SK-N-SH treated with all-trans-retinoic acid at 6 μM for 48 hours (cell line): ENCODE measurements around the gene COL5A2.

Experiments
- ATAC-seq: fragments of 200-7000 bp; cut with Tn5 transposase; 3 replicates; pipeline ENCODE4 v1.9.1; 2020; ENCODE audit warnings: mild to moderate bottlenecking, moderate library complexity
- ARNTL ChIP-seq: fragments of 450-650 bp; formaldehyde crosslinking; IDR thresholded peaks from 2 replicates; pipeline ENCODE4 v1.5.0; 2020; ENCODE audit warnings: low read depth, mild to moderate bottlenecking, moderate library complexity, borderline replicate concordance
- BACH2 ChIP-seq: fragments of 250-450 bp; sonication (Bioruptor Pico); IDR thresholded peaks from 2 replicates; pipeline ENCODE4 v1.9.0; 2021; ENCODE audit warnings: mild to moderate bottlenecking, borderline replicate concordance
- CSDC2 ChIP-seq: fragments of 250-450 bp; sonication (Bioruptor Pico); IDR thresholded peaks from 2 replicates; pipeline ENCODE4 v1.5.0; 2020; ENCODE audit warnings: mild to moderate bottlenecking, moderate library complexity
- ESRRG ChIP-seq: fragments of 250-450 bp; sonication (Bioruptor Pico); IDR thresholded peaks from 2 replicates; pipeline ENCODE4 v1.6.1; 2021; ENCODE audit warnings: mild to moderate bottlenecking
- GLIS3 ChIP-seq: fragments of 250-450 bp; sonication (Bioruptor Pico); IDR thresholded peaks from 2 replicates; pipeline ENCODE4 v1.5.0; 2020; ENCODE audit warnings: mild to moderate bottlenecking, moderate library complexity
- ISL1 ChIP-seq: fragments of 250-450 bp; sonication (Bioruptor Pico); IDR thresholded peaks from 2 replicates; pipeline ENCODE4 v2.1.2; 2022; ENCODE audit warnings: mild to moderate bottlenecking, moderate library complexity
- OSR1 ChIP-seq: fragments of 250-450 bp; sonication (Bioruptor Pico); IDR thresholded peaks from 2 replicates; pipeline ENCODE4 v1.8.0; 2022; ENCODE audit warnings: moderate library complexity, mild to moderate bottlenecking, inconsistent platforms
- RARB ChIP-seq: fragments of 250-450 bp; sonication (Bioruptor Pico); IDR thresholded peaks from 2 replicates; pipeline ENCODE4 v1.8.0; 2021; ENCODE audit warnings: mild to moderate bottlenecking, moderate library complexity
- SNAI2 ChIP-seq: fragments of 250-450 bp; sonication (Bioruptor Pico); IDR thresholded peaks from 2 replicates; pipeline ENCODE4 v1.5.0; 2020; ENCODE audit warnings: mild to moderate bottlenecking, moderate library complexity
- TCF4 ChIP-seq: fragments of 250-450 bp; sonication (Bioruptor Pico); IDR thresholded peaks from 2 replicates; pipeline ENCODE4 v1.8.0; 2021; ENCODE audit warnings: mild to moderate bottlenecking, moderate library complexity, borderline replicate concordance
- TOX ChIP-seq: fragments of 250-450 bp; sonication (Bioruptor Pico); IDR thresholded peaks from 2 replicates; pipeline ENCODE4 v1.8.0; 2021; ENCODE audit warnings: mild to moderate bottlenecking, moderate library complexity, borderline replicate concordance
- TSHZ2 ChIP-seq: fragments of 250-450 bp; sonication (Bioruptor Pico); IDR thresholded peaks from 2 replicates; pipeline ENCODE4 v1.5.0; 2020; ENCODE audit warnings: mild to moderate bottlenecking, moderate library complexity
- ZC3H10 ChIP-seq: fragments of 250-450 bp; sonication (Bioruptor Pico); IDR thresholded peaks from 2 replicates; pipeline ENCODE4 v1.5.1; 2021; ENCODE audit warnings: mild to moderate bottlenecking, moderate library complexity
- ZFP30 ChIP-seq: fragments of 450-650 bp; formaldehyde crosslinking; IDR thresholded peaks from 2 replicates; pipeline ENCODE4 v1.5.0; 2022; ENCODE audit warnings: mild to moderate bottlenecking, moderate library complexity
- ZNF565 ChIP-seq: fragments of 450-650 bp; formaldehyde crosslinking; conservative IDR thresholded peaks from 2 replicates; pipeline ENCODE4 v1.5.0; 2020; ENCODE audit warnings: low read depth, mild to moderate bottlenecking, moderate library complexity
- ZNF70 ChIP-seq: fragments of 450-650 bp; formaldehyde crosslinking; IDR thresholded peaks from 2 replicates; pipeline ENCODE4 v1.5.0; 2020; ENCODE audit warnings: mild to moderate bottlenecking, moderate library complexity
- ZNF8 ChIP-seq: fragments of 450-650 bp; formaldehyde crosslinking; IDR thresholded peaks from 2 replicates; pipeline ENCODE4 v1.5.0; 2020; ENCODE audit warnings: mild to moderate bottlenecking, moderate library complexity
- TF ChIP-seq, protein P1 (sequence below): fragments of 250-450 bp; sonication (Bioruptor Pico); IDR thresholded peaks from 2 replicates; pipeline ENCODE4 v1.8.0; 2020; ENCODE audit warnings: mild to moderate bottlenecking, moderate library complexity, borderline replicate concordance
- TF ChIP-seq, protein P2 (sequence below): fragments of 250-450 bp; sonication (Bioruptor Pico); IDR thresholded peaks from 2 replicates; pipeline ENCODE4 v1.5.1; 2020; ENCODE audit warnings: low read depth, mild to moderate bottlenecking, moderate library complexity

COL5A2 gene

GRCh38 chr2:189016311-189016861, 163.2 kb downstream of the COL5A2 start:
- peak; percentile 5; the same call in 2 of the 3 replicates for ATAC-seq
- TF ChIP-seq ISL1 (CRISPR knock-in tag) (peak; percentile 91), ZC3H10 (peak; percentile 93), TCF4 (CRISPR knock-in tag) (no peak), ZNF565 (CRISPR knock-in tag) (no peak)
- TF ChIP-seq, protein P1, sequence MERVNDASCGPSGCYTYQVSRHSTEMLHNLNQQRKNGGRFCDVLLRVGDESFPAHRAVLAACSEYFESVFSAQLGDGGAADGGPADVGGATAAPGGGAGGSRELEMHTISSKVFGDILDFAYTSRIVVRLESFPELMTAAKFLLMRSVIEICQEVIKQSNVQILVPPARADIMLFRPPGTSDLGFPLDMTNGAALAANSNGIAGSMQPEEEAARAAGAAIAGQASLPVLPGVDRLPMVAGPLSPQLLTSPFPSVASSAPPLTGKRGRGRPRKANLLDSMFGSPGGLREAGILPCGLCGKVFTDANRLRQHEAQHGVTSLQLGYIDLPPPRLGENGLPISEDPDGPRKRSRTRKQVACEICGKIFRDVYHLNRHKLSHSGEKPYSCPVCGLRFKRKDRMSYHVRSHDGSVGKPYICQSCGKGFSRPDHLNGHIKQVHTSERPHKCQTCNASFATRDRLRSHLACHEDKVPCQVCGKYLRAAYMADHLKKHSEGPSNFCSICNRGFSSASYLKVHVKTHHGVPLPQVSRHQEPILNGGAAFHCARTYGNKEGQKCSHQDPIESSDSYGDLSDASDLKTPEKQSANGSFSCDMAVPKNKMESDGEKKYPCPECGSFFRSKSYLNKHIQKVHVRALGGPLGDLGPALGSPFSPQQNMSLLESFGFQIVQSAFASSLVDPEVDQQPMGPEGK (CRISPR knock-in tag), result 0 out of 2 replicates have a peak, but pooled peaks have one; percentile 22
- TF ChIP-seq, protein P2, sequence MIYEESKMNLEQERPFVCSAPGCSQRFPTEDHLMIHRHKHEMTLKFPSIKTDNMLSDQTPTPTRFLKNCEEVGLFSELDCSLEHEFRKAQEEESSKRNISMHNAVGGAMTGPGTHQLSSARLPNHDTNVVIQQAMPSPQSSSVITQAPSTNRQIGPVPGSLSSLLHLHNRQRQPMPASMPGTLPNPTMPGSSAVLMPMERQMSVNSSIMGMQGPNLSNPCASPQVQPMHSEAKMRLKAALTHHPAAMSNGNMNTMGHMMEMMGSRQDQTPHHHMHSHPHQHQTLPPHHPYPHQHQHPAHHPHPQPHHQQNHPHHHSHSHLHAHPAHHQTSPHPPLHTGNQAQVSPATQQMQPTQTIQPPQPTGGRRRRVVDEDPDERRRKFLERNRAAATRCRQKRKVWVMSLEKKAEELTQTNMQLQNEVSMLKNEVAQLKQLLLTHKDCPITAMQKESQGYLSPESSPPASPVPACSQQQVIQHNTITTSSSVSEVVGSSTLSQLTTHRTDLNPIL (CRISPR knock-in tag), result peak; percentile 45; the same call in 1 of the 2 replicates

GRCh38 chr2:189015359-189015758, 164.2 kb downstream of the COL5A2 start:
- peak; percentile 13 for ATAC-seq
- TF ChIP-seq, protein P1 (CRISPR knock-in tag), result no peak
- peak; percentile 65; the same call in 1 of the 2 replicates for TF ChIP-seq ZNF70 (CRISPR knock-in tag)

- TF ChIP-seq SNAI2 (CRISPR knock-in tag), result no peak
- TF ChIP-seq TSHZ2 (CRISPR knock-in tag), result no peak
- TF ChIP-seq RARB (CRISPR knock-in tag), result peak; percentile 69; the same call in 1 of the 2 replicates
- TF ChIP-seq TCF4 (CRISPR knock-in tag), result no peak
- TF ChIP-seq ZC3H10, result peak; percentile 67; the same call in 1 of the 2 replicates
- peak; percentile 78 for TF ChIP-seq TOX (CRISPR knock-in tag)
- TF ChIP-seq ESRRG (CRISPR knock-in tag), result 0 out of 2 replicates have a peak, but pooled peaks have one; percentile 6
- no peak for TF ChIP-seq ZNF565 (CRISPR knock-in tag)
- no peak for TF ChIP-seq ZNF8 (CRISPR knock-in tag)
- peak; percentile 73 for TF ChIP-seq ISL1 (CRISPR knock-in tag)
- TF ChIP-seq, protein P2 (CRISPR knock-in tag), result no peak
- TF ChIP-seq OSR1, result no peak
- peak; percentile 47 for ATAC-seq
Observed at GRCh38 chr2:189014449-189015138, 165.0 kb downstream of the COL5A2 start.

DNA sequence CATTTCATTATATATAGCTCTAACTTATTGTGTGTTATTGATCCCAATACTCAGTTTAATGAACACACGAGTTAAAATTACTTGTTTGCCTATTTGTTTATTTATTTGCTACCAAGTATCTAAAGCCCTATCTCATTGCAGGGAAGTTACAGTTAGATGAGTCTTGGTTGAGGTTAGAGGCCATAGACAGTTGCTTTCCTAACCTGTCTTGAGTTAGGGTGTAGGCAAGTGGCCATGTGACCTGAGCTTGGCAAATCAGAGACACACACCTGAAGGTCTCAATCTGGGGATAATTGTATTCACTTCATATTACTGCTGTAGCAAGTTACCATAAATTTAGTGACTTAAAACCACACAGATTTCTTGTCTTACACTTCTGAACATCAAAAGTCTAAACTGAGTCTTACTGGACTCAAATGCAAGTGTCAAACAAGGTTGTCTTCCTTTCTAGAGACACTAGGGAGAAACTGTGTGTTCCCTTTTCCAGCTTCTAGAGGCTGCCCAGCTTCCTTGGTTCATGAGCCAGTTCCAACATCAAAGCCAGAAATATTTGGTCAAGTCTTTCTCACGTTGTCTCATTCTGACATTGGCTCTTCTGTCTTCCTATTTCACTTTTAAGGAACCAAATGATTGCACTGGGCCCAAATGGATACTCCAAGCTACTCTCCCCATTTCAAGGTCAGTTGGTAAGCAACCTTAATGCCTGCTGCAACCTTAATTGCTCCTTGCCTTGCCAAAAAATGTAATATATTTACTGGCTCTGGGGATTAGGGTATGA, 165.7 kb downstream of the COL5A2 start:
- ATAC-seq, result peak; percentile 0
- TF ChIP-seq ESRRG (CRISPR knock-in tag) (peak; percentile 34; the same call in 1 of the 2 replicates), BACH2 (no peak), ZNF8 (CRISPR knock-in tag) (no peak), ZNF565 (CRISPR knock-in tag) (no peak), SNAI2 (CRISPR knock-in tag) (no peak), ISL1 (CRISPR knock-in tag) (no peak), OSR1 (no peak), ARNTL (CRISPR knock-in tag) (no peak), GLIS3 (CRISPR knock-in tag) (peak; percentile 8), ZFP30 (CRISPR knock-in tag) (no peak), CSDC2 (CRISPR knock-in tag) (no peak)
- TF ChIP-seq, protein P2 (CRISPR knock-in tag), result 0 out of 2 replicates have a peak, but pooled peaks have one; percentile 31
